ENCODE data around the gene FAM209B. TPM values are rescaled to one million over a fixed set of nuclear protein-coding genes. Genes with fewer than 3 reads are reported as not detected.
"Not testable (repeated sequence)": the region's sequence is repeated elsewhere in the genome, so short reads cannot be mapped to it uniquely, and the experiment has no call there.

The FAM209B gene, protein sequence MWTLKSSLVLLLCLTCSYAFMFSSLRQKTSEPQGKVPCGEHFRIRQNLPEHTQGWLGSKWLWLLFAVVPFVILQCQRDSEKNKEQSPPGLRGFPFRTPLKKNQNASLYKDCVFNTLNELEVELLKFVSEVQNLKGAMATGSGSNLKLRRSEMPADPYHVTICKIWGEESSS
- total RNA-seq, result 0.13 TPM in 1 of 2 replicates, not detected in the other

DNA sequence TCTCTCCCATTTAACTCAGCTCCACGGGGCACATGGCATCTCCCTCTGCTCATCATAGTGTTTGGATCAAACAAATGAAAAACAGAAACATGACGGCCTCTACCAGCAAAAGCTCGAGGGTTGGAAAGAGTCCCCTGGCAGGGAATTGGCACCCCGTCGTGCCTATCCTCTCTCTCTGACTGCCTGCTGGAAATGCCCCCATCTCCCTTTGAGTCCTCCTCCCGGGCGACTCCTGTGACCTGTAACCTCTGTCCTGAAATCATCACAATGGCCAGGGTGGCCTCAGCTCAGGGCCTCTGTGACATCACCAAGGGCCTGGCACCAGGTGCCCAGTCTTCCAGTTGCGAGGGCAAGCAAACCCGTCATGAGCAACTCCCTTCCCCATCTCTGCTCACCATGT, at the start of gene FAM209B:
Gene FAM209B (plus strand): TSS at position 301 of the 400 bp plus-strand sequence. CDS start 96 bp downstream, at position 397.
- not testable (repeated sequence) for DNase-seq (ENCODE audit: low read depth in 2 of 2)

- DNase-seq (ENCODE audit: low read depth in 2 of 2), result no peak
Observed at GRCh38 chr20:56483970-56484369, 49.1 kb upstream of the FAM209B start.

GRCh38 chr20:56487216-56487615, 45.8 kb upstream of the FAM209B start:
- DNase-seq (ENCODE audit: low read depth in 2 of 2), result no peak

GRCh38 chr20:56488566-56488965, 44.5 kb upstream of the FAM209B start:
- DNase-seq (ENCODE audit: low read depth in 2 of 2), result no peak

GRCh38 chr20:56501116-56501515, 31.9 kb upstream of the FAM209B start:
- no peak for DNase-seq (ENCODE audit: low read depth in 2 of 2)

DNA sequence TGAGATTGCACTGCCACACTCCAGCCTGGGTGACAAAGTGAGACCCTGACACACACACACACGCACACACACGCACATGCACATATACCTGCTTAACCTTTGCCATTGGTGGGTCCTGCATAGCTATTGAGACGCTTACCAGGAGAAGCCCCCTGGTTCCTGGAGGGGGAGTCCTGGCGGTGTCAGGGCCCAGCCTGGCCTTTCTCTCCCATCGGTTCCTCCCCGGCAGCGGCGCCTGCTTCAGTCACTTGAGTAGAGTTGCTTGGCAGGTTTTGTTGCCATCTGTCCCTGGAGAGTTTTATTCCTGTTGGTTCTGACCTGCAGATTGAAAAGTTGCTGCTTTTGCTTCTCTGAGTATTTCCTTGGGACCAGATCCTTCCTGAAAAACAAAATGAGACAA, 29.1 kb upstream of the FAM209B start:
- no peak for DNase-seq (ENCODE audit: low read depth in 2 of 2)

DNA sequence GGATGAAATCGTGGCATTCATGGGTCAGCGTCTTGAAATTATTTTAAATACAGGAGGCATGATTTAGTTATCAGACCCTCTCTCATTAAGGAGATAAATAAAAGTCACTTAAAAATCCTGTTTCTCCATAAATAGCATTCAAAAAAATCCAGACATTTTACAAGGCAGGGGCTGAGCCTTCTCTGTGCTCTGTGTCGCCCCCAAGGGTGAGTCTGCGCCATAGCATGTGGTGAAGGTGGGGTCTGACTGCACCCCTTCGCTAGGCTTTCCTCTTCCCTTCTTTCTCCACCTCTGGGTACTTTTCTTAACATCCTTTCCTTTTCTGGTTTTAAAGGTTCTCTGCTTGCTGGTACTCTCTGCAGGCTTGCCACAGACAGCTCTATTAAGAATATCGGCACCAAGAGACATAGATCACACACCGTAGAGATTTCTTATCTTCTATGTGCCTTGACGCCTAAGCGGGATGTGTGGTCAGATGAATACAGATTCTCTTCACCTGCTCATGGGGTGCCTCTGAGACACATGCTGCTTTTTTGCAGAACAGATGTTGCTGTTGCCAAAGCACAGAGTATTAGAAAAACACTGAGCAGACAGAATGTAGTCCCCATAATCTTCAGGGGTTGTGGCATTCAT, 28.6 kb upstream of the FAM209B start:
- DNase-seq (ENCODE audit: low read depth in 2 of 2), result no peak

GRCh38 chr20:56506103-56506502, 26.9 kb upstream of the FAM209B start:
- peak; percentile 45 to 66 for DNase-seq (ENCODE audit: low read depth in 2 of 2)

DNA sequence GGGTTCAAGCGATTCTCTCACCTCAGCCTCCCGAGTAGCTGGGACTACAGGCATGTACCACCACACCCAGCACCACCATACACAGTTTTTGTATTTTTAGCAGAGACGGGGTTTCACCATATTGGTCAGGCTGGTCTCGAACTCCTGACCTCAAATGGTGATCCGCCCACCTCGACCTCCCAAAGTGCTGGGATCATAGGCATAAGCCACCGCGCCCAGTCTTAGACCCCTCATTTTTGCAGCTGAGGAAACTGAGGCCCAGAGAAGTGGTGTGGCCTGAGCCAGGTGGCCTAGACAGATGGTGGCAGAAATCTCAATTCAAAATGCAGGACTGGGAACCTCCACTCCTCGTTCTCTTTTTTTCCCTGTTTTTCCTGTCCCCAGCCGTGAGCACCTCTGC, 21.1 kb upstream of the FAM209B start:
- no peak for DNase-seq (ENCODE audit: low read depth in 2 of 2)

GRCh38 chr20:56513161-56514150, 19.6 kb upstream of the FAM209B start:
- DNase-seq (ENCODE audit: low read depth in 2 of 2), result no peak

GRCh38 chr20:56516631-56517030, 16.4 kb upstream of the FAM209B start:
- DNase-seq (ENCODE audit: low read depth in 2 of 2), result no peak

DNA sequence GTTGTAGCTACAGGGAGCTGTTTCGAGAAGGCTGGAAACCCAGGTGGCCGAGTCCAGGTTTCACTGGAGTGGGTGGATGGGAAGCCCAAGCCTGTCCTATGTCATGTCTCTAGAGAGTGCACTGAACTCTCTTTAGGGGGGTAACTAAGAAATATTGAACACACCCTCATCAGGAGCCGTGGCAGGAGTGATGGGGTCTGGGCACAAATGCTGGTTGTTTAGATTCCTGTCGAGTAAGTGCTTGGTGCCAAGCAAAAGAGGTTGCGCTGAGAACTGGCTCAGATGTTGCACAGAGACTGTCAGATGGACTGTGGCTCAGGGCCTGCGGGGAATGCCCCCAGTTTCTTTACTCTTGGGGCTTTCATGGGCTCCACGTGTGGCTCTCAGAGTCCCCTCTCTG, 15.8 kb upstream of the FAM209B start:
- DNase-seq (ENCODE audit: low read depth in 2 of 2), result no peak

GRCh38 chr20:56517641-56518040, 15.4 kb upstream of the FAM209B start:
- no peak for DNase-seq (ENCODE audit: low read depth in 2 of 2)

GRCh38 chr20:56518126-56518525, 14.9 kb upstream of the FAM209B start:
- DNase-seq (ENCODE audit: low read depth in 2 of 2), result no peak

GRCh38 chr20:56518721-56519398, 14.2 kb upstream of the FAM209B start:
- DNase-seq (ENCODE audit: low read depth in 2 of 2), result no peak

GRCh38 chr20:56519551-56519950, 13.5 kb upstream of the FAM209B start:
- no peak for DNase-seq (ENCODE audit: low read depth in 2 of 2)

DNA sequence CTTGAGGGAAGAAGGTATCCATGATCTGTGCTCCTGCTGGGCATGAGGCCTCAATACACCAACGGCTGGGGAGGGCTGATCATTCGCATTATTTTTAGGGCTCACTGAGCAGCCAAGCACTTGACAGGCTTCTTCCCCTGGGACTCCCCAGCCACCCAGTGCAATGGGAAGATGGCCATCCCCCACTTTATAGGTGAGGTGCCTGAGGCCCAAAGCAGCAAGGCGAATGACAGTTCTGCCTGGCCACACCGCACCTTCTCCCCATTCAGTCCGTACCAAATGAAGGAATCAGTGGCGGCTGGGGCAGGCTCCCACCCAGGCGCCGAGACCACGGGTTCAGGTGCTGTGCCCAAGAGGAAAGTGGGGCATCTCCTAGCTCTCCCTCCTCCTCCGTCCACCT, 12.9 kb upstream of the FAM209B start:
- no peak for DNase-seq (ENCODE audit: low read depth in 2 of 2)

GRCh38 chr20:56520746-56521354, 12.2 kb upstream of the FAM209B start:
- DNase-seq (ENCODE audit: low read depth in 2 of 2), result not testable (repeated sequence)

- no peak for DNase-seq (ENCODE audit: low read depth in 2 of 2)
Observed at GRCh38 chr20:56522311-56522710, 10.7 kb upstream of the FAM209B start.

- DNase-seq (ENCODE audit: low read depth in 2 of 2), result not testable (repeated sequence)
Observed at GRCh38 chr20:56524444-56524843, 8.6 kb upstream of the FAM209B start, which contains the start of gene FAM209A. Gene FAM209A (plus strand): TSS chr20:56524744. CDS start chr20:56524809, 65 bp downstream.

GRCh38 chr20:56527521-56527920, 5.5 kb upstream of the FAM209B start:
- no peak for DNase-seq (ENCODE audit: low read depth in 2 of 2)
